IPS-18c (cell line): ENCODE results near the gene KCNE3.

Experiments
- H3K4me3 ChIP-seq: 2 replicates; pipeline ENCODE4 v1.7.0; 2013; ENCODE audit warnings: low read depth, mild to moderate bottlenecking, low read length, moderate library complexity; ENCODE audit not compliant: insufficient read depth
- H3K9me3 ChIP-seq: one replicate; pipeline ENCODE4 v1.6.1; 2013; ENCODE audit warnings: mild to moderate bottlenecking, low read length, moderate library complexity; ENCODE audit not compliant: control insufficient read depth, insufficient read depth

KCNE3 gene

DNA sequence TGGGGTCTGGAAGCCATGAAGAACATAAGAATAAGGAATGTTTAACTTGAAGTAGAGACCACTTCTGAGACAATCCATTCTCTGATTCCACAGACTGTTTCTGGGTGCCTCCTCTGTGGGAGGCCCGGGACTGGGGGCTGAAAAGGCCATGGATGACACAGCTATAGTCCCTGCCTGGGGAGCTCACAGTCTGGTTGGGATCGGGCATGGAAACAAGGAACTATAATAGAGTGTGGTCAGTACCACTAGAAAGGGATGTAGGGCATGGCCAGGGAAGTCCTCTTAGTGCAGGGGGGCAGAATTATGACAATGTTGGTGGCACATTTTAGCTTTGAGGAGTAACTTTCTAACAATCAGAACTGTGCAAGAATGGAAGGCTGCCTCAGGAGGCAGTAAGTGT is 9.2 kb upstream of the KCNE3 start:
- Histone ChIP-seq H3K9me3 (no peaks in the 10 kb centered on the region), H3K4me3 (no peak overlapping the region; the same call in 1 of the 2 replicates)

DNA sequence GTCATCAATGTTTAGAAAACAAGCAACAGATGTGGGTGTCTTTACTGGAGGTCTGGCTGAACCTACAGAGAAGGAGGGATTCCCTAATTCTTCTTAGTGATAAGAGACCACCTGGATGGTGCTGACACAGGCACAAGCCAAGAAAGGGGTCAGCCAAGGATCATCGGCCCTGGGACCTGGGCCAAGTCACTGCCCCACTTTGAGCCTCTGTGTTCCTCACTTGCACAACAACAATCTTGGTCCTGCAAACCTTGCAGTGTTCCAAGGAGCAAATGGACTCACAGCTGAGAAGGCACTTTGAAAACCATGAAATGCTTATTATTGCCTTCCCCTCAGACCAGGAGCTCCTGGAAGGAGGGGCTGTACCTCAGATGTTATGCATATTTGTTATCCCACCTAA is 7.0 kb upstream of the KCNE3 start:
- no peak overlapping the region for H3K4me3 ChIP-seq
- no peaks in the 10 kb centered on the region for H3K9me3 ChIP-seq

DNA sequence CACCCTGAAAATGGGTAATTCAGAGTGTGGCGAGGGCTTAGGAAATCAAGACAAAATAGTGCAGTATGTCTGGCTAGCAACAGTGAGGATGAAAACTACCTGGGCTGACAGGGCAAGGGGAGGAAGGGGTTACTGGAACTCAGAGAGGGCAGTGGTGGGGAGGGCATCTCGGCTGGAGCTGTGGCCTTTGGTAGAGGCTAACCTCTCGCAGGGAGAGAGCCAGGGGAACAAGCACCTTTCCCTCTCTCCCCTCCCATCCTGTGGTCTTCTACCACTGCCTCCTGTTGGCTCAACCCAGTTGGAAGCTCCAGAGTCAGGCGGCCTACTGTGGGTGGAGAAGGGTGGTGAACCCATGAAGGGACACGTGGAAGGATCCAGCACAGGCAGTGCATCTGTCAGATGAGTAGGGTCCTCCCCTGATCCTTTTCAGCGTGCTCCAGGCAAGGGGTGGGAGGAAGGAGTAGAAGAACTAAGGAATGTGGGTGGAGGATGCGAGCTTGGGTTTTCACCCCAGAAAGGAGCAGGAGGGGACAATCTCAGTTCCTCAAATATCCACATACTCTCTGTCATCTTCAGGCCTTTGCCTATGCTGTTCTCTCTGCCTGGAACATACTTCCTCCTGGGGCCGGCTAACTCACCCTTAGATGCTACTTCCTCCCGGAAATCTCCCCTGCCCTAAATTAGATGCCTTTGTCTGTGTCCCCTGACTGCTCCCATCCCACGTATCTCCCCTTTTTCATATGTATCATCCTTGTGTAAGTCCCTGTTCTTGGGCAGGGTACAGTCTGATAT is 6.2 kb upstream of the KCNE3 start:
- Histone ChIP-seq H3K9me3 (no peaks in the 10 kb centered on the region), H3K4me3 (no peak overlapping the region)

DNA sequence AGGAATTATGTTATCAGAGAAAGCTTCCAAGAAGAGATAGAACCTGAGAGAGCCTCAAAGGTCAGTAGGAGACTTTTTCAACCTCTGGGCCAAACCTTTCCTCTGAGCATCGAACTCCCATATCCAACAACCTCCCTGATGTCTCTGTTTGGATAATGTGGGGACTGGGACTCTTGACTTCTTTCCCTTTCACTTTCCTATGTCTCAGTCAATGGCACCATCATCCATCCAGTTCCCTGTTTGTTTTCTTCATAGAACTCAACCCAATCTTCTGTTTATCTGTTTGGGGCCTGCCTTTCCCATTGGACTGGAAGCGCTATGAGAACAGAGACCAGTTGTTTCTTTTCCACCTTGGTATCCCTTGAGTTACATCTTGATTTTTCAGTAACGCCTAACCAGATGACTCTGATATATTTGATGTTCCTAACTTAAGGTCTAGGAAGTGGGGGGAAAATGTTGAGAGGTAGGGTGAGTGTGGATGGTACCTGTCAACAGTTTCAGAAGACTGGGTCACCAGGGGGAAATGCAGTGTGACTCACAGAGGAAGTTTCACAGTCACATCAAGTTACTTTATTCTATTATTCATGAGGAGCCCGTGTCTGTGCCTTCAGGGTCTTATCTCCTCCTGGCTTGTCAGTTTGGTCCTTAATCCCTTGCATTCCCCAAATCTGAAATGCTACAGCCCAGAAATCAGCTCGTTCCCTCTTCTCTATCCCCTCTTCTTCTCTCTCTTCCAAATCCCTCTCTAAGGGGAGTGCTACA is 4.5 kb upstream of the KCNE3 start:
- Histone ChIP-seq H3K9me3 (no peaks in the 10 kb centered on the region), H3K4me3 (no peak overlapping the region)

DNA sequence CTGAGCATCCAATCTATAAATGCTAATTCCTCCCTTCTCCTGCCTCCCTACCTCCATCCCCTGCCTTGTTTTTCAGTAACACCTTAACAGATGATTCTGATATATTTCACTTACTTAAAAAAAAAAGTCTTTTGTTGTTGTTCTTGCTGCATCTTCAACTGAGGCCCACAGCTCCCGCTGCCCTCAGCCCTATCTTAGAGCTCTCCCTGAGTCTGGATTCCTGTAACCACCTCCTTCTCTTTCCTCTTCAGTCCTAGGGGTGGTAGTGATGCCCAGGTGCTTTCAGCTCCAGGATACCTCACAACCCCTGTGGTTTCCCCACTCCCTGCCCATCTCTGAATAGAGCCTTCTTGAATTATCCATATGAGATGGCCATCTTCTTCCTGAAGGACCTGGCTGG is 3.7 kb upstream of the KCNE3 start:
- no peak overlapping the region for H3K4me3 ChIP-seq
- H3K9me3 ChIP-seq: no peaks in the 10 kb centered on the region

DNA sequence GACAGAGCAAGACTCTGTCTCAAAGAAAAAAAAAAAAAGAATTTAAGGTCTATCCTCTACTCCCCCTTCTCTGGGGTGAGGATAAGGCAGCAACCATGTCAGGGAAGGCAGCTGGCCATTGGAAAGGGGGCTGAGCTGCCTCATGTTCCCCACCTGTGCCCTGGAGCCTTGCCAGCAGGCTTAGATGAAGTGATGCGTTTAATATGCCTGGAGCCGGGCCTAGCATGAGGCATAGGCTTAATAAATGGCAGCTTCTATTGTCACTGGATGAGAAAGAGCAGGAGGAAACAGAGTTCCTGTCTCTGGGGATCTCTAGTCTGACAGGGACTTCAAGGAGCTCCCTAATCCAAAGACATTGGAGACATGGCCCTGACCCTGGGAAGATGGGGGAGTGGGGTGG is 3.2 kb upstream of the KCNE3 start:
- Histone ChIP-seq H3K9me3 (no peaks in the 10 kb centered on the region), H3K4me3 (no peak overlapping the region)

DNA sequence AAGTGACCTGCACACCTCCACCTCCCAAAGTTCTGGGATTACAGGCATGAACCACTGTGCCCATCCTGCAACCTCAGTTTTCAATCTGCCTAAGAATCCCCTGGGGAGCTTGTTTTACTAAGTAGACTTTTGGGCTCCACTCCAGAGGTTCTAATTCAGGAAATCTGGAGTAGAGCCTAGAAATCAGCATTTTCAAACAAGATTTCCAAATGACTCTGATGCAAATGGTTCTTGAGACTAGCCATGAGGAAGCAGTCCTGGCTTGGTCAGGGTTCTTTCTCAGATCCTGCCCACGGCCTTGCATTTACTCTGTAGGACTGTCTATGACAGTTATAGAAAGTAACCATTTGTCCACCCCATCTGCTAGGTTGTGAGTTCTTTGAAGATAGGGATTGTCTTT is 1.6 kb upstream of the KCNE3 start:
- Histone ChIP-seq H3K4me3 (no peak overlapping the region), H3K9me3 (no peaks in the 10 kb centered on the region)

DNA sequence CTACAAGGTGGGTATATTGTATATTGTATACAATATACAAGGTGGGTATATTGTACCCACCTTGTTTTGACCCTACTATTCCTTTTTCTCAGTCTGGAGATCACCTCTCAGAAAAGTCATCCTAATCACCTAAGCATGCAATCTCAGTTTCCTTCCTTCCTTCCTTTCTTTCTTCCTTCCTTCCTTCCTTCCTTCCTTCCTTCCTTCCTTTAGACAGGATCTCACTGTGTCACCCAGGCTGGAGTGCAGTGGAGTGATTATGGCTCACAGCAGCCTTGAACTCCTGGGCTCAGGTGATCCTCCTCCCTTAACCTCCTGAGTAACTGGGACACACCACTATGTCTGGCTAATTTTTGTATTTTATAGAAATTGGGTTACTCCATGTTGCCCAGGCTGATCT is 1.2 kb upstream of the KCNE3 start:
- H3K9me3 ChIP-seq: no peaks in the 10 kb centered on the region
- no peak overlapping the region for H3K4me3 ChIP-seq

DNA sequence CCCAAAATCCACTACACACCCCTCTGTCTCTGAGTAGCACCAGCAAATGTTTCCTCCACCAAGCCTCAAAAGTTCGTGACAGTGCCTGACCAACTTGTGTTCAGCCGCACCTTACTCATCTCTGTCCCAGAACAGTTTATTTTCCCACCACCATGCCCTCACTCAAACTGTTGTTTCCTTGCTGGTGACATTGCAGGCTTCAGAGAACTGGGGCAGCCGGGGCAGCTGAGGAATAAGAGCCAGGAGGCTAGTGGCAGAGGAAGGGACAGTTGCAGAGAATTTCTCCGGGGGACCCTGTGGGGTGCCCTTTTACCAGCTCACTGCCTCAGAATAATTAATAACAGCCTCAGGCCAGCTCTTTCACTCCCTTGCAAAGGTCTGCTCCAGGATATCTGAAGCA is 709 bp upstream of the KCNE3 start:
- H3K4me3 ChIP-seq: no peak overlapping the region
- no peaks in the 10 kb centered on the region for H3K9me3 ChIP-seq

DNA sequence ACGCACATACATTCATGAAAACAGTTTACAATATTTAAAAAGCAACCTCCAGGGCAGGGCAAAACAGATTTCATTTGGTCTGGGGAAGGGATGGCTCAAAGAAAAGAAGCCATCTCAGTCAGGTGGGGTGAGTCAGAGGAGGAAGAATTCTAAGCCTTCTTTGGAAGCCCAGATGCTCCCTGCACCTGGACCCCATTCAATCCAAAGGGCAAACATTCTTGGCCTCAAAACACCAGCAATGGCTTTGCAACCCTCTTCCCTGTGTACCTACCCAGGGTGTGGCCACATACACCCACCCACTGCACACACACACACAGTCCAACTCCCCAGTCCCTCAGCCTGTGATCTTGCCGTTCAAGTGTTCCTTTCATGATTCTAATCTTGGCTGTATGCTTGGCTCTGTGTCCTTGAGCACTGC is 2.0 kb downstream of the KCNE3 start:
- no peaks in the 10 kb centered on the region for H3K9me3 ChIP-seq

DNA sequence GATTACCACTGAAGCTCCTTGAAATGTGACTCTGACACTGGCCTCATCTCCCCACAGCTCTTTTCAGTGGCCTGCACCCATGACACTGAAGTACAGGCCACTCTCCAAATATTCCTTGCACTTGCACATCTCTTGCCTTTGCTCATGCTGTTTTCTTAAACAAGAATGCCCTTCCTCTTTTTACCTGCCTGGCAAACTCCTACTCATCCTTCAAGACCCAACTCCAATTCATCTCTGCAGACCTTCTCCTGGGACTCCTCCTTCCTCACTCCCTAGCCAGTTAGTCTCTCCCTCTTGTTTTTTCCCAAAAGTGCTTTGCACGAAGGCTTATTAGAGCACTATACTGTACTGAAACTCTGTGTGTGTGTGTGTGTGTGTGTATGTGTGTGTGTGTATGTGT is 2.6 kb downstream of the KCNE3 start:
- Histone ChIP-seq H3K4me3 (no peak overlapping the region), H3K9me3 (no peaks in the 10 kb centered on the region)

More for the DNA sequence above, 2.0 kb downstream of the KCNE3 start:
- no peak overlapping the region for H3K4me3 ChIP-seq

DNA sequence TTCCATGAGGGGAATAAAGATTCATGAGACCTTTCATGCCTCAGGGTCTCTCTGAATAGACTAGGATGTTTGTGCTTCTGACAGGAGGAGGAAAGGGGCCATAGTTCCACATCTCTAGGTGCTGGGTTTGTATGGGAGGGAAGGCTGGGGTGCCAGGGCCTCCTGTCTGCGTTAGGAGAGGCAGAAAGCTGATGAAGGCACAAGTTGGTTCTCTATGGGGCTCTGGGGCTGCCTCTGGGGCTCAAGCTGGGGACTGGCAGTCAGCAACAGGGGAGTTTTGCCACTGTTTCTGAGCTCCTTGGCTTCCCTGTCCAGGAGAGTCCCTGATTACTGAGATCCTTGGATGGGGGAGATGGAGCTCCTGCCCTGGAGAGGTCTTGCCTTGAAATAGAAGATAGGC is 4.1 kb downstream of the KCNE3 start:
- peaks cover 2% of the 10 kb centered on the region for H3K9me3 ChIP-seq
- no peak overlapping the region for H3K4me3 ChIP-seq

DNA sequence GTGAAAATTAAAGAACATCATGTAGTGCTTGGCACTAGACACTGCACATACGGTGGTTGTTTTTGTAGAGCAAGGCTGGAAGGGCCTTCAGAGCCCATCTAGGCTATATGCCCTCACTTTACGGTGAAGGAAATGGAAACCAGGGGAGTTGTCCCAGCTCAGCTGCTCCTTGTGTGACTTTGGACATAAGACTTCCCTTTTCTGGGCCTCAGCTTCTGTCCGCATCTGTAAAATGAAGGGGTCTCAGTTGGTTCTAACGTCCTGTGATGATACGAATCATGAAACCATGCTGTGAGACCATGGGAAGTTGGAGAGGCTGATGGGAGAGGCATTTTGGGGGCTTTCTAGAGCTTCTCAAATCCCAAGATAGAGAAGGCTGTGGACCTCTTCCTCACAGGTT is 4.7 kb downstream of the KCNE3 start:
- no peak overlapping the region for H3K4me3 ChIP-seq

DNA sequence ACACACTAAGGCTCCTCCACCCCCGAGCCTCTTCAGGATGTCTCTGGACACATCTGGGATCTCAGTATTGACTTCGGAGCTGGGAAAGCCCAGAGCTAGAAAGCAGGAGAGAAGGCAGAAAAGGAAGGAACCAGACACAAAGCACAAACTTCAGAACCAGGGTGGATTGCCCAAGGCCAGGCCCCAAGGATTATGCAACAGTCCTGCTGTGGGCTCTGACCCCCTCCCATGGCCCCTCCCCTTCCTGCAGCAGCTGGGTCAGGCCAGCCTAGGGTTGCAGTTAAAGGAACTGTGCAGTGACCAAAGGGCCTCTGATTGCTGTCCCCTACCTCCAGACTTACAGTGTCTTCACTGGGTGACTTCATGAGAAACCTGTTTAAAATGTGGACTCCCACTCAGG is 5.3 kb downstream of the KCNE3 start:
- H3K4me3 ChIP-seq: no peak overlapping the region
- H3K9me3 ChIP-seq: peaks cover 2% of the 10 kb centered on the region

More for the DNA sequence above, 4.7 kb downstream of the KCNE3 start:
- H3K9me3 ChIP-seq: peaks cover 2% of the 10 kb centered on the region

DNA sequence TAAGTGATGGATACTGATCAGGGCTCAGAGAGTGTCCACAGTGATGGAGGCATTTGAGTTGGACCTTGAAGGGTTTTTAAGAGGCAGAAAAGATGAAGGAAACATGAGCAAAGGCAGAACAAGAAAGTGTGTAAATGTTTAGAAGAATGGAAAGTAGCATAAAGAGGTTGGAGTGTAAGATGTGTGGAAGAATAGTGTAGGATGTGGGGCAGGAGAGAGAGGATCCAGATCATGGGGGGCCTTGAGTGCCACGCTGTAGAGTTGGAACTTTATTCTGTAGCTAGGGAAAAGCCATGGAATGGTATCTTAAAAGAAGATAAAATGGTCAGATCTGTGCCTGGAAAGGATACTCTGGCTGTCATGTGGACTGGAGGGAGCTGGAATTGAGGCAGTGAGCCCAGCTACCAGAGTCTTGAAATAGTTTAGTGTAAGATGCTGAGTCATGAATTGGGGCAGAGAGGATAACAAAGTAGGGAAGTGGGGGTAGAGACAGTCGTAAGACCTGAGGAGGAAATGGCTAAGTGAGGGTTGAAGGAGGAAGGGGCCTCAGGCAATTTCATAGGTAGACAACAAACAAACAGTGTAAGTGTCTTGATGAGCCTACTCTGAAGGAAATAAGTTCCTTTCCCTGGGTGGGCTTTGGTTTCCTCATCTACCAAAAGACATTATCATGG is 6.7 kb downstream of the KCNE3 start:
- Histone ChIP-seq H3K4me3 (no peak overlapping the region), H3K9me3 (peaks cover 2% of the 10 kb centered on the region)

DNA sequence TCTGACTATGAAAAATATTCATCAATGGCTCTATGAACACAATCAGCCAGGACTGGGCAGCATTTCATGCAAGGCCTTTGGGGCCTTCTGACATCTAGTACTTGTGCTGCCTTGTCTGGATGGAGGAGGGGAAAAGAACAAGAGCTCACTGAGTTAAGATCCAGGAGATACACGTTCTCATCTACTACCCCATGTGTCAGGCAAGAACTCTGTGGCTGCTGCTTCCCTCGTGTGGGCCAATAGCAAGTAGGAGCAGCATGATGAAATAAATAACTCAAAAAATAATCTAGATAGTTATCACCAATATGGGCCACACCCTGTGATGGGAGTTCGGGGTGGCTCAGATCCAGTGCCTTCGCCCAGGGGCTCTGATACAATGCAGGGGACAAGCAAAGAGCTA is 7.3 kb downstream of the KCNE3 start:
- no peak overlapping the region for H3K4me3 ChIP-seq
- peaks cover 2% of the 10 kb centered on the region for H3K9me3 ChIP-seq

DNA sequence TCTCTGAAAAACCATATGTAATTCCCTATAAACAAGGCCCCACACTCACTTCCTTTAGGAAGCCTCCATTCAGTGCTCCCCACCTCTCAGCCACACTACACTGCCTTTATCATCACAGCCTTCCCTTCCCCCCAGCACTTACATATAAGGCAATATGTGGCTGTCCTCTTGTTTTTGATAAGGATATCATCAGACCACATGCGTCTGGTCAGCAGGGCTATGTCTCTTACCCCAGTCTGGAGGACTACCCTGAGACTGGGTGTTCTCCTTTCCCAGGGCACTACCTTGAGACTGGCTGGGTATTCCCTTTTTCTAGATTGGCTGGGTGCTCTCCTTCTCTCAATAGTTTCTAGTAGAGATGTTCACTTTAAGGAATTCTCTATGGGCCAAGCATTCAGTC is 7.8 kb downstream of the KCNE3 start:
- Histone ChIP-seq H3K4me3 (no peak overlapping the region), H3K9me3 (peaks cover 2% of the 10 kb centered on the region)

DNA sequence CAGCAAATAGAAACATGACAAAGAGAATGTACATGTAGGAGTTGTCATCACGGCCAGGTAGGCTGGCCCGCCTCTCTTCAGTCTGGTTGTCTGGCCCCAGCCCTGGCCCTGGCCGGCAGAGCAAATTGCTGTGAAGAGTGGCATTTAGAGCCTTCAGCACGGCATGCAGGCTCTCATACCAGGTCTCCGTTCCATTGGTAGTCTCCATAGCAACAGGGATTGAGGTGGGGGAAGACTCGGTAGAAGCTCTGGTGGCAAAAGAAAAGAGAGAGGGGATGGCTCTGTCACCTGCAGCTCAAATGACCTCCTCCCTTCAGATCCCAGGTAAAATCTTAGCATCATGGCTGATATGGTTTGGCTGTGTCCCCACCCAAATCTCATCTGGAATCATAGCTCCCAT is 10.0 kb downstream of the KCNE3 start:
- no peak overlapping the region for H3K4me3 ChIP-seq
- H3K9me3 ChIP-seq: peaks cover 2% of the 10 kb centered on the region
